HS-27A (cell line): ENCODE results near the gene SNX33.
"Not testable (repeated sequence)": the region's sequence is repeated elsewhere in the genome, so short reads cannot be mapped to it uniquely, and the experiment has no call there.

Experiments used
- DNase-seq: peaks from one replicate; pipeline ENCODE4 v3.0.0-alpha.2; 2012; ENCODE audit warnings: low read depth, missing footprints

Gene SNX33

GRCh38 chr15:75701071-75702003 is 53.6 kb downstream of the SNX33 start:
- DNase-seq: not testable (repeated sequence)

- no peak for DNase-seq
These were observed 54.7 kb downstream of the SNX33 start for GRCh38 chr15:75702436-75702835.

- DNase-seq: not testable (repeated sequence)
These were observed 55.9 kb downstream of the SNX33 start for GRCh38 chr15:75703440-75704262.

- no peak for DNase-seq
These were observed 56.5 kb downstream of the SNX33 start for GRCh38 chr15:75704263-75704615.

GRCh38 chr15:75704618-75705017 is 56.9 kb downstream of the SNX33 start:
- DNase-seq: no peak

- not testable (repeated sequence) for DNase-seq
These were observed 57.7 kb downstream of the SNX33 start for GRCh38 chr15:75705375-75705774.

- DNase-seq: no peak
These were observed 58.4 kb downstream of the SNX33 start for GRCh38 chr15:75705854-75706681.

- no peak for DNase-seq
These were observed 58.9 kb downstream of the SNX33 start for GRCh38 chr15:75706682-75706954.

- DNase-seq: not testable (repeated sequence)
These were observed 61.7 kb downstream of the SNX33 start for GRCh38 chr15:75709458-75709857.

- DNase-seq: not testable (repeated sequence)
These were observed 63.2 kb downstream of the SNX33 start for GRCh38 chr15:75710874-75711273.

- not testable (repeated sequence) for DNase-seq
These were observed 63.8 kb downstream of the SNX33 start for GRCh38 chr15:75711495-75711894.
